CD4-positive, CD25-positive, alpha-beta regulatory T cell (primary cell): Measurements from ENCODE around the gene TBC1D10B. TPM values are rescaled to one million over a fixed set of nuclear protein-coding genes. Genes with fewer than 3 reads are reported as not detected.
"Not testable (repeated sequence)": the region's sequence is repeated elsewhere in the genome, so short reads cannot be mapped to it uniquely, and the experiment has no call there.

Experiments used
- ATAC-seq, 2 donors: fragments of 150-1000 bp; cut with Tn5 transposase; one replicate each; pipeline ENCODE4 v1.10.0; 2021; ENCODE audit warnings: low read depth in 2 of 2, moderate number of reproducible peaks in 2 of 2, moderate library complexity in 1 of 2
- DNase-seq, 3 donors: peaks; one replicate each; pipeline versions ENCODE4 v3.0.0 to v3.0.0-alpha.2; 2012 to 2022; ENCODE audit warnings: mixed read lengths in 1 of 3
- H3K27ac ChIP-seq: one replicate; pipeline ENCODE4 v1.7.0; 2013; ENCODE audit warnings: mild to moderate bottlenecking, low read length; ENCODE audit not compliant: insufficient read depth, poor library complexity, severe bottlenecking
- H3K27me3 ChIP-seq: one replicate; pipeline ENCODE4 v1.7.0; 2013; ENCODE audit warnings: low read length; ENCODE audit not compliant: control insufficient read depth, insufficient read depth
- H3K36me3 ChIP-seq: one replicate; pipeline ENCODE4 v1.7.0; 2013; ENCODE audit warnings: mild to moderate bottlenecking, low read length, moderate library complexity; ENCODE audit not compliant: control insufficient read depth, insufficient read depth
- H3K4me1 ChIP-seq: 2 replicates; pipeline ENCODE4 v1.7.0; 2013; ENCODE audit warnings: mild to moderate bottlenecking, low read length; ENCODE audit not compliant: insufficient read depth, control insufficient read depth, poor library complexity, severe bottlenecking
- H3K4me3 ChIP-seq: one replicate; pipeline ENCODE4 v1.7.0; 2013; ENCODE audit warnings: low read depth, mild to moderate bottlenecking, low read length, moderate library complexity
- H3K9me3 ChIP-seq, 2 experiments: 1 replicate in 1 of 2; 2 replicates in 1 of 2; pipeline ENCODE4 v1.7.0; 2013; ENCODE audit warnings: low read length in 2 of 2, mild to moderate bottlenecking in 1 of 2, moderate library complexity in 1 of 2; ENCODE audit not compliant: control insufficient read depth in 2 of 2
- H3K27ac Mint-ChIP-seq, 3 donors: one replicate each; pipeline ENCODE4 v1.8.0; 2020 to 2022; ENCODE audit warnings: mild to moderate bottlenecking in 3 of 3, mixed read lengths in 3 of 3, moderate library complexity in 2 of 3
- H3K27me3 Mint-ChIP-seq: one replicate; pipeline ENCODE4 v1.8.0; 2022; ENCODE audit warnings: mild to moderate bottlenecking, mixed read lengths
- H3K36me3 Mint-ChIP-seq: one replicate; pipeline ENCODE4 v1.8.0; 2020; ENCODE audit warnings: mixed read lengths
- H3K4me1 Mint-ChIP-seq, 4 donors: one replicate each; pipeline ENCODE4 v1.8.0; 2020 to 2022; ENCODE audit warnings: mixed read lengths in 4 of 4, mild to moderate bottlenecking in 1 of 4
- H3K4me3 Mint-ChIP-seq, 4 donors: one replicate each; pipeline ENCODE4 v1.8.0; 2020 to 2022; ENCODE audit warnings: mild to moderate bottlenecking in 4 of 4, mixed read lengths in 4 of 4, moderate library complexity in 3 of 4
- H3K9me3 Mint-ChIP-seq, 7 donors: one replicate each; pipeline ENCODE4 v1.8.0; 2020 to 2022; ENCODE audit warnings: mixed read lengths in 7 of 7, mild to moderate bottlenecking in 3 of 7, moderate library complexity in 2 of 7
- polyA plus RNA-seq, 4 donors: library from polyadenylated mRNA; unstranded; fragments of 300-500 nt; fragmentation: Illumina TruSeq; gene quantifications; one replicate each; pipeline ENCODE4 v1.2.3, GENCODE V29; 2021
- total RNA-seq: library from RNA; stranded (reverse); gene quantifications from one replicate; pipeline ENCODE4 v1.2.3, GENCODE V29; 2022

The TBC1D10B gene
- total and polyA plus RNA-seq, 5 donors from 2014 or later = 7.1 to 32.2 (median 8.3) TPM

DNA sequence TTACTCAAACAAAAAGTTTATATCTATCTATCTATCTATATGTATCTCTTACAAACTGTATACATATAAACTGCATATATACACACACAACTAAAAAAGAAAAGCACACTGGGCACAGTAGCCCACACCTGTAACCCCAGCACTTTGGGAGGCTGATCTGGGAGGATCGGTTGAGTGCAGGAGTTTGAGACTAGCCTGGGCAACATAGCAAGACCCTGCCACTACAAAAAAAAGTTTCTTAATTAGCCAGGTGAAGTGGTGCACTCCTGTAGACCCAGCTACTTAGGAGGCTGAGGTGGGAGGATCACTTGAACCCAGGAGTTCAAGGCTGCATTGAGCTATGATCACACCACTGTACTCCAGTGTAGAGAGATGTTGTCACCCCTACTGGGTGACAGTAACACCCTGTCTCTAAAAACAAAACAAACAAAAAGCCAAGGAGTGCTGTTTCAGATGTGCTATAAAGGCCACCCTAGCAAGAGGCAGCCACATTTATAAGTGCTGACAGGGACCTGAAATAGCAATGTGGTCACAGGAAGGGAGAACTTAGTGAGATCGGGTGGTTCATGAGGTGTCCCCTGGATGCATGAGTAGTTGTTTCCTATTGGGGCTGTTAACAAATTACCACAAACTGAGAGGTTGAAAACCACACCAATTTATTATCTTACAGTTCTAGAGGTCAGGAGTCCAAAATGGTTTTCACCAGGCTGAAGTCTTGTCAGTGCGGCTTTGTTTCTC, 20.0 kb downstream of the TBC1D10B start:
- Mint-ChIP-seq H3K27me3 (no peaks in the 10 kb centered on the region), H3K27ac (peak overlapping the region; percentile 62 to 79 (median 67)), H3K4me1 (peaks cover 3 to 35% (median 10%) of the 10 kb centered on the region in 4 donors), H3K4me3 (peak overlapping the region in 1 of 4 donors; percentile 69), H3K36me3 (peaks cover 19% of the 10 kb centered on the region), H3K9me3 (no peaks in the 10 kb centered on the region)
- DNase-seq (no peak), ATAC-seq (no peak)
- Histone ChIP-seq H3K4me1 (peaks cover 14% of the 10 kb centered on the region), H3K27ac (no peak overlapping the region), H3K4me3 (no peak overlapping the region), H3K36me3 (peaks cover 32% of the 10 kb centered on the region), H3K27me3 (no peaks in the 10 kb centered on the region), H3K9me3 (no peaks in the 10 kb centered on the region)

DNA sequence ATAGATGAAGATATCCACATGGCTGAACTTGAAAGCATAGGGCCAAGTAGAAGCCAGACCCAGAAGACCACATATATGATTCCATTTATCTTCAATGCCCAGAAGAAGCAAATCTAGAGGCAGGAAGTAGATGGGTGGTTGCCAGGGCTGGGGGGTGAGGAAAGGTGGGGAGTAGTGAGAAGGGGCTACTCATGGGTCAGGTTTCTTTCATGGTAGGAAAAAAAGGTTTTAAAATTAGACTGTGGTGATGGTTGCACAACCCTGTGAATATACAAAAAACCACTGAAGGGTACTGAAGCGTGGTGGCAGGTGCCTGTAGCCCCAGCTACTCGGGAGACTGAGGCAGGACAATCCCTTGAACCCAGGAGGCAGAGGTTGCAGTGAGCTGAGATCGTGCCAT, 20.6 kb downstream of the TBC1D10B start:
- Histone ChIP-seq H3K4me1 (peaks cover 12% of the 10 kb centered on the region), H3K4me3 (no peak overlapping the region), H3K36me3 (peaks cover 32% of the 10 kb centered on the region), H3K9me3 (no peaks in the 10 kb centered on the region), H3K27me3 (no peaks in the 10 kb centered on the region), H3K27ac (no peak overlapping the region)
- Mint-ChIP-seq H3K4me1 (peaks cover 0 to 30% (median 6%) of the 10 kb centered on the region in 4 donors), H3K4me3 (peak overlapping the region in 2 of 4 donors; percentile 24 to 69), H3K27me3 (no peaks in the 10 kb centered on the region), H3K9me3 (no peaks in the 10 kb centered on the region), H3K36me3 (peaks cover 19% of the 10 kb centered on the region), H3K27ac (peak overlapping the region in 2 of 3 donors; percentile 62 to 67)
- DNase-seq (no peak), ATAC-seq (no peak)

DNA sequence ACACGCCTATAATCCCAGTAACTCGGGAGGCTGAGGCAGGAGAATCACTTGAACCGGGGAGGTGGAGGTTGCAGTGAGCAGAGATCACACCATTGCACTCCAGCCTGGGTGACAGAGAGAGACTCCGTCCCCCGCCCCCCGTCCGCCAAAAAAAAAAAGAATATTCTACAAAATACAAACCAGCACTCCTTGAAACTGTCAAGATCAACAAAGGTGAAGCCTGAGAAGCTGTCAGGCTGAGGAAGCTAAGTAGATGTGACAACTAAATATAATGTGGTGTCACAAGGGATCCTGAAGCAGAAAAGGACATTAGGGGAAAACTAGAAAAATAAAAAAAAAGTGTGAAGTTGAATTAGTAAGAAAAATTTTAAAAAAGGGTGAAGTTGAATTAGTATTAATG, 21.4 kb downstream of the TBC1D10B start:
- ATAC-seq = no peak

DNA sequence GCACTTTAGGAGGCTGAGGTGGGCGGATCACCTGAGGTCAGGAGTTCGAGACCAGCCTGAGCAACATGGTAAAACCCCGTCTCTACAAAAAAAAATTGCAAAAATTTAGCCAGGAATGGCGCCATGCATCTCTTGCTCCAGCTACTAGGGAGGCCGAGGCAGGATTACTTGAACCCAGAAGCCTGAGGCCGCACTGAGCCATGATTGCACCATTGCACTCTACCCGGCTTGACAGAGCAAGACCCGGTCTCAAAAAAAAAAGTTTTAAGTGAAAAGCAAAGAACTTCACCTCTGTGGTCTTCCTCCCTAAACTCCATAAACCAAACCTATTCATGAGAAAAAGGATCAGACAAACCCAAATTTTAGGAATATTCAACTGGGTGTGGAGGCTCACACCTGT, 22.2 kb downstream of the TBC1D10B start:
- Mint-ChIP-seq H3K36me3 (peaks cover 18% of the 10 kb centered on the region), H3K4me3 (no peak overlapping the region), H3K9me3 (no peaks in the 10 kb centered on the region), H3K27me3 (no peaks in the 10 kb centered on the region), H3K27ac (no peak overlapping the region), H3K4me1 (peaks cover 0 to 18% (median 2%) of the 10 kb centered on the region in 4 donors)
- Histone ChIP-seq H3K27ac (no peak overlapping the region), H3K36me3 (peaks cover 28% of the 10 kb centered on the region), H3K9me3 (no peaks in the 10 kb centered on the region), H3K27me3 (no peaks in the 10 kb centered on the region), H3K4me3 (no peak overlapping the region), H3K4me1 (no peaks in the 10 kb centered on the region)
- DNase-seq (no peak), ATAC-seq (no peak)

More for the DNA sequence above, 21.4 kb downstream of the TBC1D10B start:
- peaks cover 19% of the 10 kb centered on the region for H3K36me3 Mint-ChIP-seq
- DNase-seq = no peak
- Histone ChIP-seq H3K4me1 (peaks cover 5% of the 10 kb centered on the region), H3K27ac (no peak overlapping the region), H3K9me3 (no peaks in the 10 kb centered on the region), H3K27me3 (no peaks in the 10 kb centered on the region), H3K4me3 (no peak overlapping the region), H3K36me3 (peaks cover 32% of the 10 kb centered on the region)
- peak overlapping the region in 1 of 3 donors; percentile 62 for H3K27ac Mint-ChIP-seq
- no peaks in the 10 kb centered on the region for H3K9me3 Mint-ChIP-seq
- H3K27me3 Mint-ChIP-seq = no peaks in the 10 kb centered on the region
- no peak overlapping the region for H3K4me3 Mint-ChIP-seq
- H3K4me1 Mint-ChIP-seq = peaks cover 0 to 23% (median 2%) of the 10 kb centered on the region in 4 donors

DNA sequence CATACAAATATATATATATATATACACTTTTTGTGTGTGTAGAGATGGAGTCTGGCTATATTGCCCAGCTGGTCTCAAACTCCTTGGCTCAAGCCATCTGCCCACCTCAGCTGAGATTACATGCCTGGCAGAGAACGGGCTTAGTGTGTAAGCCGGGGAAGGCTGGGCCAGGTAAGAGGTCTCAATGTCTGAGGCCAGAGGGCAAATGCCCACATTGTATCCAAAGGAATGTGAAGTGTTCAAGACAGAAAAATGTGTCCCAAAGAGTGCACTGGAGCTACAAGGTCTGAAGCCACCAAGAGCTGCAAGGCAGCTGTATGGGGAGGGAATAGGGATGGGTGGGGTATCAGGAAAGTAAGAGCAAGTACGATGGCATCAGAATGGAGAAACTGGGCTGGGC, 24.0 kb downstream of the TBC1D10B start:
- Histone ChIP-seq H3K27ac (peak overlapping the region; percentile 19), H3K9me3 (no peaks in the 10 kb centered on the region), H3K4me3 (no peak overlapping the region), H3K4me1 (no peaks in the 10 kb centered on the region), H3K27me3 (no peaks in the 10 kb centered on the region), H3K36me3 (peaks cover 10% of the 10 kb centered on the region)
- no peak for ATAC-seq
- Mint-ChIP-seq H3K9me3 (no peaks in the 10 kb centered on the region), H3K36me3 (peaks cover 11% of the 10 kb centered on the region), H3K27me3 (no peaks in the 10 kb centered on the region), H3K27ac (no peak overlapping the region), H3K4me3 (peak overlapping the region in 1 of 4 donors; percentile 24), H3K4me1 (peaks cover 0 to 7% (median 2%) of the 10 kb centered on the region in 4 donors)
- DNase-seq = no peak

DNA sequence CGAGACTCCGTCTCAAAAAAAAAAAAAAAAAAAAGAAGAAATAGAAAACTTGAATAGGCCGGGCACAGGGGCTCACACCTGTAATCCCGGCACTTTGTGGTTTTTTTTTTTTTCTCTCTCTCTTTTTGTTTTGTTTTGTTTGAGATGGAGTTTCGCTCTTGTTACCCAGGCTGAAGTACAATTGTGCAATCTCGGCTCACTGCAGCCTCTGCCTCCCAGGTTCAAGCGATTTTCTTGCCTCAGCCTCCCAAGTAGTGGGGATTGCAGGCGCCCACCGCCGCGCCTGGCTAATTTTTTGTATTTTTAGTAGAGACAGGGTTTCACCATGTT, 26.8 kb downstream of the TBC1D10B start:
- not testable (repeated sequence) for H3K27me3 ChIP-seq, DNase-seq, H3K4me1 ChIP-seq, H3K27ac ChIP-seq, H3K9me3 ChIP-seq, ATAC-seq, H3K36me3 Mint-ChIP-seq, H3K4me3 ChIP-seq, H3K27me3 Mint-ChIP-seq, H3K9me3 Mint-ChIP-seq, H3K27ac Mint-ChIP-seq, H3K4me3 Mint-ChIP-seq, H3K36me3 ChIP-seq, H3K4me1 Mint-ChIP-seq

DNA sequence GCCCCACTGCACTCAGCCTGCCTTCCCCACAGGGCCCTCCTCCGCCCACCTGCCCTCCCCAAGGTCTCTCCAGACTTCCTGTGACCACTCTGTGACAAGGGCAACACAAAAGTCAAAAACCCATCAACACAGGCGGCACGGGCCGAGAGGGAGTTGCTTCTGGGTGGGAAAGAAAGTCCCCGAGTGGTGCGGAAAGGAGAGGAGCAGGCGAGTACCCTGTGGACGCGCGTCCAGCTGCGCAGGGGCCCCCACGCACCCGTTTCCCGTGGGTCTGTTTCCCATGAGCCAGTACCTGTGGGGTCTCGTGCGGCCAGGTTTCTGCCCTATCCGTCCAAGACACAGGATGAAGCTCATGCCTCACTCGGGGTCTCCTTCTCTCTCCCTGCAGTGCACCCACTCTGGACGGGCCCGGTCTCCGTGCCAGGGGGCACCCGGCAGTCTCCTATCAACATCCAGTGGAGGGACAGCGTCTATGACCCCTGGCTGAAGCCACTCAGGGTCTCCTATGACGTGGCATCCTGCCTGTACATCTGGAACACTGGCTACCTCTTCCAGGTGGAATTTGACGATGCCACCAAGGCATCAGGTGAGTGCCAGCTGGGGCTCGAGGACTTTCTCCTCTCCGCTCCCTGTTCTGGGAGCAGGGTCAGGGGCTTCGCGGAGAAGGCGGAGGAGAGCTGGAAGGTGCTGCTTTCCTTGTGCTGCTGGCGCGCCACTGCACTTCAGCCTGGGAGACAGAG, 27.4 kb downstream of the TBC1D10B start:
- H3K36me3 Mint-ChIP-seq = no peaks in the 10 kb centered on the region
- H3K9me3 ChIP-seq = no peaks in the 10 kb centered on the region

More for the DNA sequence above, 27.4 kb downstream of the TBC1D10B start:
- Histone ChIP-seq H3K36me3 (no peaks in the 10 kb centered on the region), H3K4me1 (no peaks in the 10 kb centered on the region), H3K27me3 (no peaks in the 10 kb centered on the region), H3K27ac (no peak overlapping the region), H3K4me3 (no peak overlapping the region)
- no peaks in the 10 kb centered on the region for H3K9me3 Mint-ChIP-seq
- no peak overlapping the region for H3K4me3 Mint-ChIP-seq
- DNase-seq (no peak), ATAC-seq (no peak)
- H3K4me1 Mint-ChIP-seq = peaks cover 0 to 2% (median 0%) of the 10 kb centered on the region in 4 donors
- no peaks in the 10 kb centered on the region for H3K27me3 Mint-ChIP-seq
- no peak overlapping the region for H3K27ac Mint-ChIP-seq
